ENCODE results near the gene CFI. TPM values are rescaled to one million over a fixed set of nuclear protein-coding genes. Genes with fewer than 3 reads are reported as not detected.

CFI gene
- total RNA-seq, 2 donors from 2014 or later = 1.6 to 6.8 TPM

GRCh38 chr4:109722357-109722756, 79.4 kb downstream of the CFI start:
- Histone ChIP-seq H3K27me3 (no peaks in the 10 kb centered on the region), H3K9ac (ENCODE audit: low read depth in 2 of 2, low read length in 2 of 2) (no peak overlapping the region), H3K4me1 (no peaks in the 10 kb centered on the region), H3K9me3 (no peaks in the 10 kb centered on the region), H3K36me3 (no peaks in the 10 kb centered on the region), H3K4me3 (no peak overlapping the region), H3K27ac (no peak overlapping the region)
- intact Hi-C loops (cut with DNase I) = no loop called here
- TF ChIP-seq CTCF (IDR thresholded peaks at IDR 0.05) = no peak
- no peak for DNase-seq

- intact Hi-C loops (cut with DNase I) = no loop called here
- Histone ChIP-seq H3K4me1 (no peaks in the 10 kb centered on the region), H3K9me3 (no peaks in the 10 kb centered on the region), H3K27me3 (no peaks in the 10 kb centered on the region), H3K4me3 (no peak overlapping the region), H3K9ac (ENCODE audit: low read depth in 2 of 2, low read length in 2 of 2) (no peak overlapping the region), H3K36me3 (no peaks in the 10 kb centered on the region), H3K27ac (no peak overlapping the region)
- no peak for TF ChIP-seq CTCF (IDR thresholded peaks at IDR 0.05)
- no peak for DNase-seq
These were observed 80.8 kb downstream of the CFI start for GRCh38 chr4:109721033-109721432.

- Histone ChIP-seq H3K4me1 (no peaks in the 10 kb centered on the region), H3K9ac (ENCODE audit: low read depth in 2 of 2, low read length in 2 of 2) (no peak overlapping the region), H3K9me3 (no peaks in the 10 kb centered on the region), H3K27me3 (no peaks in the 10 kb centered on the region), H3K27ac (no peak overlapping the region), H3K36me3 (no peaks in the 10 kb centered on the region), H3K4me3 (no peak overlapping the region)
- no peak for TF ChIP-seq CTCF (IDR thresholded peaks at IDR 0.05)
- intact Hi-C loops (cut with DNase I) = no loop called here
- no peak for DNase-seq
These were observed 82.2 kb downstream of the CFI start for GRCh38 chr4:109719604-109720003.

- no peak for DNase-seq
- no peak overlapping the region for H3K4me3 ChIP-seq
- H3K9ac ChIP-seq (ENCODE audit: low read depth in 2 of 2, low read length in 2 of 2) = no peak overlapping the region
- H3K36me3 ChIP-seq = no peaks in the 10 kb centered on the region
- H3K4me1 ChIP-seq = no peaks in the 10 kb centered on the region
- H3K27ac ChIP-seq = no peak overlapping the region
- no peaks in the 10 kb centered on the region for H3K9me3 ChIP-seq
- no peak for TF ChIP-seq CTCF (IDR thresholded peaks at IDR 0.05)
- intact Hi-C loops (cut with DNase I) = no loop called here
- H3K27me3 ChIP-seq = no peaks in the 10 kb centered on the region
These were observed 83.0 kb downstream of the CFI start for GRCh38 chr4:109718759-109719158.

GRCh38 chr4:109713500-109713899, 88.3 kb downstream of the CFI start:
- no peaks in the 10 kb centered on the region for H3K36me3 ChIP-seq
- intact Hi-C loops (cut with DNase I) = no loop called here
- TF ChIP-seq CTCF (IDR thresholded peaks at IDR 0.05) = no peak
- H3K4me1 ChIP-seq = no peaks in the 10 kb centered on the region
- H3K27ac ChIP-seq = no peak overlapping the region
- no peaks in the 10 kb centered on the region for H3K27me3 ChIP-seq
- H3K9ac ChIP-seq (ENCODE audit: low read depth in 2 of 2, low read length in 2 of 2) = no peak overlapping the region
- H3K9me3 ChIP-seq = no peaks in the 10 kb centered on the region
- H3K4me3 ChIP-seq = no peak overlapping the region
- DNase-seq = no peak

GRCh38 chr4:109708990-109709389, 92.8 kb downstream of the CFI start:
- DNase-seq = no peak
- Histone ChIP-seq H3K4me3 (no peak overlapping the region), H3K27ac (no peak overlapping the region), H3K9ac (ENCODE audit: low read depth in 2 of 2, low read length in 2 of 2) (no peak overlapping the region), H3K36me3 (no peaks in the 10 kb centered on the region), H3K27me3 (no peaks in the 10 kb centered on the region), H3K4me1 (no peaks in the 10 kb centered on the region), H3K9me3 (no peaks in the 10 kb centered on the region)
- no peak for TF ChIP-seq CTCF (IDR thresholded peaks at IDR 0.05)
- intact Hi-C loops (cut with DNase I) = no loop called here

Measured in colonic mucosa (tissue), 4 donors.